K562 (cell line): ENCODE measurements around the gene DNAH3. TPM values are rescaled to one million over a fixed set of nuclear protein-coding genes. Genes with fewer than 3 reads are reported as not detected.
A peak's percentile ranks its signal among the peaks of the same experiment; 100 is the strongest.

Experiments
- ASH1L ChIP-seq: fragments of 450-650 bp; IDR thresholded peaks from 2 replicates; pipeline ENCODE4 v1.6.1; 2018; ENCODE audit warnings: borderline replicate concordance, mild to moderate bottlenecking, low read depth; ENCODE audit not compliant: partially characterized antibody
- ATF7 ChIP-seq: fragments of 450-650 bp; IDR thresholded peaks from 2 replicates; pipeline ENCODE4 v1.7.1; 2014; ENCODE audit warnings: mild to moderate bottlenecking, moderate library complexity
- CREM ChIP-seq: IDR thresholded peaks from 2 replicates; pipeline ENCODE4 v1.6.1; 2014; ENCODE audit warnings: antibody characterized with exemption, low read depth
- CTBP1 ChIP-seq: fragments of 450-650 bp; IDR thresholded peaks from 2 replicates; pipeline ENCODE4 v1.6.1; 2016; ENCODE audit warnings: borderline replicate concordance
- ESRRA ChIP-seq: fragments of 450-650 bp; IDR thresholded peaks from 2 replicates; pipeline ENCODE4 v1.6.1; 2014; ENCODE audit warnings: low read depth, mild to moderate bottlenecking, moderate library complexity, borderline replicate concordance
- ETV5 ChIP-seq: sonication (generic); formaldehyde crosslinking; IDR thresholded peaks from 2 replicates; pipeline ENCODE4 v1.4.0; 2020; ENCODE audit warnings: low read depth, mild to moderate bottlenecking, missing genetic modification reagents
- FOXA3 ChIP-seq, 2 experiments: fragments of 450-650 bp in 1 of 2; sonication (generic) in 1 of 2; formaldehyde crosslinking; IDR thresholded peaks in 1 of 2; conservative IDR thresholded peaks in 1 of 2; 2 replicates each; pipeline versions ENCODE4 v1.4.0 to v1.8.0; 2020 to 2022; ENCODE audit warnings: mild to moderate bottlenecking in 2 of 2, missing genetic modification reagents in 1 of 2
- GATAD2B ChIP-seq: fragments of 450-650 bp; IDR thresholded peaks from 2 replicates; pipeline ENCODE4 v1.6.1; 2017; ENCODE audit warnings: mild to moderate bottlenecking, borderline replicate concordance
- HDAC3 ChIP-seq: fragments of 450-650 bp; IDR thresholded peaks from 2 replicates; pipeline ENCODE4 v1.6.1; 2018; ENCODE audit warnings: borderline replicate concordance, mild to moderate bottlenecking, moderate library complexity; ENCODE audit not compliant: partially characterized antibody
- HLTF ChIP-seq: fragments of 450-650 bp; IDR thresholded peaks from 2 replicates; pipeline ENCODE4 v1.6.1; 2016
- JUN ChIP-seq, 2 experiments: sonication (generic) in 1 of 2; formaldehyde crosslinking in 1 of 2; IDR thresholded peaks; 2 replicates each; pipeline versions ENCODE4 v1.6.1 to v1.8.0; 2012 to 2022; ENCODE audit warnings: borderline replicate concordance in 2 of 2, mild to moderate bottlenecking in 2 of 2, improper control_type of control experiment in 1 of 2, low read depth in 1 of 2, low read length in 1 of 2, missing genetic modification reagents in 1 of 2
- KAT7 ChIP-seq: sonication (generic); formaldehyde crosslinking; IDR thresholded peaks from 2 replicates; pipeline ENCODE4 v1.8.0; 2022; ENCODE audit warnings: missing genetic modification reagents, mild to moderate bottlenecking, borderline replicate concordance
- MAFF ChIP-seq: IDR thresholded peaks from 2 replicates; pipeline ENCODE4 v1.6.1; 2012; ENCODE audit warnings: low read length, improper control_type of control experiment
- MTA1 ChIP-seq: fragments of 450-650 bp; IDR thresholded peaks from 2 replicates; pipeline ENCODE4 v1.6.1; 2017; ENCODE audit warnings: borderline replicate concordance
- NR2C2 ChIP-seq, 2 experiments: fragments of 200-800 bp in 1 of 2; sonication (Bioruptor generic) in 1 of 2; sonication (generic) in 1 of 2; formaldehyde crosslinking in 1 of 2; IDR thresholded peaks; 2 replicates each; pipeline versions ENCODE4 v1.6.1 to v1.8.0; 2016 to 2022; ENCODE audit warnings: mild to moderate bottlenecking in 1 of 2, missing compliant biosample characterization in 1 of 2, missing genetic modification characterization in 1 of 2, missing genetic modification reagents in 1 of 2
- PHF21A ChIP-seq: fragments of 450-650 bp; IDR thresholded peaks from 2 replicates; pipeline ENCODE4 v1.6.1; 2017; ENCODE audit warnings: low read depth, borderline replicate concordance
- POLR3A ChIP-seq: IDR thresholded peaks from 2 replicates; pipeline ENCODE4 v1.6.1; 2011; ENCODE audit warnings: borderline replicate concordance, mild to moderate bottlenecking, moderate library complexity; ENCODE audit not compliant: insufficient read length, insufficient read depth; ENCODE audit errors: extremely low read depth
- RBBP5 ChIP-seq: fragments of 200-600 bp; sonication (generic); IDR thresholded peaks from 2 replicates; pipeline ENCODE4 v1.6.1; 2012; ENCODE audit warnings: borderline replicate concordance, mild to moderate bottlenecking, low read length, control low read depth, inconsistent platforms; ENCODE audit not compliant: insufficient read depth, poor library complexity, severe bottlenecking
- RBM22 ChIP-seq: fragments of 200-400 bp; formaldehyde crosslinking; IDR thresholded peaks from 2 replicates; pipeline ENCODE4 v1.6.1; 2018; ENCODE audit warnings: low read length, low read depth; ENCODE audit not compliant: poor library complexity, severe bottlenecking
- SP2 ChIP-seq: IDR thresholded peaks from 2 replicates; pipeline ENCODE4 v1.6.1; 2011; ENCODE audit warnings: mild to moderate bottlenecking, low read depth, low read length, moderate library complexity; ENCODE audit not compliant: poor library complexity, severe bottlenecking; ENCODE audit errors: extremely low read depth
- ZNF146 ChIP-seq: IDR thresholded peaks from one replicate; pipeline ENCODE4 v1.6.1; 2018; ENCODE audit warnings: missing compliant biosample characterization; ENCODE audit not compliant: unreplicated experiment
- polyA plus RNA-seq, 8 experiments: library from polyadenylated mRNA; depleted of rRNA in 4 of 8; stranded (reverse) in 5 of 8; unstranded in 3 of 8; fragments of >200 nt; fragmentation: Nextera tagmentation in 2 of 8; fragmentation: Illumina TruSeq in 1 of 8; extraction: Ambion mirVana in 2 of 8; extraction: Trizol in 1 of 8; gene quantifications; 2 replicates each; pipeline versions ENCODE4 v1.2.1 to v1.2.3, GENCODE V29; 2011 to 2014; ENCODE audit warnings: inconsistent platforms in 1 of 8, missing spikeins in 1 of 8
- total RNA-seq, 7 experiments: library from RNA; depleted of rRNA in 6 of 7; stranded (reverse); fragments of >200 nt in 6 of 7; fragmentation: Illumina TruSeq in 2 of 7; extraction: Trizol in 2 of 7; gene quantifications; 2 replicates each; pipeline versions ENCODE4 v1.2.1 to v1.2.3, GENCODE V29; 2011 to 2021; ENCODE audit warnings: low replicate concordance in 1 of 7
- TF ChIP-seq, protein P1 (sequence below): fragments of 250-450 bp; sonication (Bioruptor Pico); IDR thresholded peaks from 2 replicates; pipeline ENCODE4 v1.8.0; 2021; ENCODE audit warnings: moderate library complexity, mild to moderate bottlenecking, inconsistent platforms
- TF ChIP-seq, protein P2 (sequence below): fragments of 450-650 bp; IDR thresholded peaks from 2 replicates; pipeline ENCODE4 v1.6.1; 2016; ENCODE audit warnings: borderline replicate concordance

Gene DNAH3
- total and polyA plus RNA-seq, 9 of the 15 experiments (the other 6 are each of a cell fraction or from before 2014, with no cell fraction given) = 0.32 to 0.84 (median 0.44) TPM

DNA sequence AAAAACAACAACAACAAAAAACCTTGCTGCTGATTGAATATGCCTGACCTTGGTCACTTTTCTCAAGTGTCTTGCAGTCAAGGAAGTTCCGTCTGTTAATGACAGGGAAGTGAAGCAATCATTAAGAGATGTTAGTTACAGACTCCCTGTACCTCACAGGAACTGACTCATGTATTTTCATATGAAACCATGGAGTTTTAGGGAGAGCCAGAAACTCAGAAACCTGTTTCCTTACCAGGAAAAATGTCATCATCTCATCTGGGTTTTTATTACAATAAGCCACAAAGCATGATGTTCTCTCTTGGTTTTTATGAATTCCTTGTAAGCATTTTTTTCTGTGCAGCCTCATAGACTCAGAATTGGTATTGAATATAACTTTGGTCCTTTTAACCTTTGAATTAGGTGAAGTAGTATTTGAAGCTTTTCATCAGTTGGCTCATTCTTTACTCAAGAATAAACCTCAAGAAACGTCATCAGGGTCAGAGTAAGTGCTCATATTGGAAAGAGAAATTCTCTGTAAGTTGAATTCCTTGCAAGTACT is 239.8 kb downstream of the DNAH3 start (continued):
- TF ChIP-seq, protein P1, sequence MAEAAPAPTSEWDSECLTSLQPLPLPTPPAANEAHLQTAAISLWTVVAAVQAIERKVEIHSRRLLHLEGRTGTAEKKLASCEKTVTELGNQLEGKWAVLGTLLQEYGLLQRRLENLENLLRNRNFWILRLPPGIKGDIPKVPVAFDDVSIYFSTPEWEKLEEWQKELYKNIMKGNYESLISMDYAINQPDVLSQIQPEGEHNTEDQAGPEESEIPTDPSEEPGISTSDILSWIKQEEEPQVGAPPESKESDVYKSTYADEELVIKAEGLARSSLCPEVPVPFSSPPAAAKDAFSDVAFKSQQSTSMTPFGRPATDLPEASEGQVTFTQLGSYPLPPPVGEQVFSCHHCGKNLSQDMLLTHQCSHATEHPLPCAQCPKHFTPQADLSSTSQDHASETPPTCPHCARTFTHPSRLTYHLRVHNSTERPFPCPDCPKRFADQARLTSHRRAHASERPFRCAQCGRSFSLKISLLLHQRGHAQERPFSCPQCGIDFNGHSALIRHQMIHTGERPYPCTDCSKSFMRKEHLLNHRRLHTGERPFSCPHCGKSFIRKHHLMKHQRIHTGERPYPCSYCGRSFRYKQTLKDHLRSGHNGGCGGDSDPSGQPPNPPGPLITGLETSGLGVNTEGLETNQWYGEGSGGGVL (CRISPR knock-in tag) = no peak
- peak; percentile 62; the same call in 1 of the 2 replicates for TF ChIP-seq JUN (IDR thresholded peaks at IDR 0.05; ENCODE audit: borderline replicate concordance, low read depth, low read length)
- no peak for TF ChIP-seq JUN (CRISPR knock-in tag; IDR thresholded peaks at IDR 0.05; ENCODE audit: borderline replicate concordance)
- no peak for TF ChIP-seq ASH1L
- peak; percentile 34; the same call in 1 of the 2 replicates for TF ChIP-seq ESRRA
- peak; percentile 17; the same call in 1 of the 2 replicates for TF ChIP-seq CREM
- no peak for TF ChIP-seq SP2
- TF ChIP-seq KAT7 (CRISPR knock-in tag) = no peak
- TF ChIP-seq RBM22 = no peak
- TF ChIP-seq POLR3A = no peak
- TF ChIP-seq PHF21A = no peak
- TF ChIP-seq MAFF = no peak
- TF ChIP-seq CTBP1 = no peak
- TF ChIP-seq, protein P2, sequence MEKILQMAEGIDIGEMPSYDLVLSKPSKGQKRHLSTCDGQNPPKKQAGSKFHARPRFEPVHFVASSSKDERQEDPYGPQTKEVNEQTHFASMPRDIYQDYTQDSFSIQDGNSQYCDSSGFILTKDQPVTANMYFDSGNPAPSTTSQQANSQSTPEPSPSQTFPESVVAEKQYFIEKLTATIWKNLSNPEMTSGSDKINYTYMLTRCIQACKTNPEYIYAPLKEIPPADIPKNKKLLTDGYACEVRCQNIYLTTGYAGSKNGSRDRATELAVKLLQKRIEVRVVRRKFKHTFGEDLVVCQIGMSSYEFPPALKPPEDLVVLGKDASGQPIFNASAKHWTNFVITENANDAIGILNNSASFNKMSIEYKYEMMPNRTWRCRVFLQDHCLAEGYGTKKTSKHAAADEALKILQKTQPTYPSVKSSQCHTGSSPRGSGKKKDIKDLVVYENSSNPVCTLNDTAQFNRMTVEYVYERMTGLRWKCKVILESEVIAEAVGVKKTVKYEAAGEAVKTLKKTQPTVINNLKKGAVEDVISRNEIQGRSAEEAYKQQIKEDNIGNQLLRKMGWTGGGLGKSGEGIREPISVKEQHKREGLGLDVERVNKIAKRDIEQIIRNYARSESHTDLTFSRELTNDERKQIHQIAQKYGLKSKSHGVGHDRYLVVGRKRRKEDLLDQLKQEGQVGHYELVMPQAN = no peak
- TF ChIP-seq ZNF146 (CRISPR knock-in tag) = no peak
- no peak for TF ChIP-seq FOXA3 (CRISPR knock-in tag; conservative IDR thresholded peaks at IDR 0.05 in 1 of 2, IDR thresholded peaks at IDR 0.05 in 1 of 2)
- peak; percentile 45; the same call in 1 of the 2 replicates for TF ChIP-seq ETV5 (CRISPR knock-in tag)
- no peak for TF ChIP-seq GATAD2B
- TF ChIP-seq MTA1 = no peak
- TF ChIP-seq RBBP5 = no peak
- no peak for TF ChIP-seq HDAC3
- TF ChIP-seq NR2C2 (CRISPR knock-in tag; IDR thresholded peaks at IDR 0.05) = no peak
- peak; percentile 79 for TF ChIP-seq NR2C2 (tag; IDR thresholded peaks at IDR 0.05)
- no peak for TF ChIP-seq HLTF
- peak; percentile 57; the same call in 1 of the 2 replicates for TF ChIP-seq ATF7
